ENCODE results near the gene MYL9. TPM values are rescaled to one million over a fixed set of nuclear protein-coding genes. Genes with fewer than 3 reads are reported as not detected.

MYL9 gene
- polyA plus RNA-seq, 1 donor from 2014 or later: not detected

GRCh38 chr20:36543184-36544133 lies 2.1 kb downstream of the MYL9 start:
- Histone ChIP-seq H3K9me2 (ENCODE audit: insufficient read depth, low read length) (no peaks in the 10 kb centered on the region), H3K27ac (ENCODE audit: low read length) (no peak overlapping the region), H3K27me3 (ENCODE audit: insufficient read depth, low read depth, low read length) (no peaks in the 10 kb centered on the region), H3K36me3 (ENCODE audit: insufficient read depth, low read length) (no peaks in the 10 kb centered on the region), H3K9me3 (ENCODE audit: low read length) (no peaks in the 10 kb centered on the region), H3K9ac (ENCODE audit: low read length) (no peak overlapping the region), H3K4me3 (ENCODE audit: low read length) (no peak overlapping the region), H4K20me1 (ENCODE audit: insufficient read depth) (no peaks in the 10 kb centered on the region), H3K79me2 (replicated peaks; ENCODE audit: insufficient read depth, low read length) (no peaks in the 10 kb centered on the region), H3F3A (ENCODE audit: insufficient read depth, low read length, poor library complexity, severe bottlenecking) (no peaks in the 10 kb centered on the region), H3K4me2 (ENCODE audit: low read length) (no peak overlapping the region), H2AFZ (ENCODE audit: low read depth, low read length) (no peak overlapping the region)
- no peak for TF ChIP-seq REST (IDR thresholded peaks at IDR 0.05; ENCODE audit: borderline replicate concordance)
- TF ChIP-seq POLR2AphosphoS5 (IDR thresholded peaks at IDR 0.05): no peak
- no peak for TF ChIP-seq RAD21 (conservative IDR thresholded peaks at IDR 0.05)
- TF ChIP-seq EP300 (conservative IDR thresholded peaks at IDR 0.05; ENCODE audit: poor library complexity, severe bottlenecking): no peak
- no peak for TF ChIP-seq SMC3 (conservative IDR thresholded peaks at IDR 0.05; ENCODE audit: poor library complexity)

- H3F3A ChIP-seq (ENCODE audit: insufficient read depth, low read length, poor library complexity, severe bottlenecking): no peaks in the 10 kb centered on the region
- H3K4me2 ChIP-seq (ENCODE audit: low read length): no peak overlapping the region
- H3K9me3 ChIP-seq (ENCODE audit: low read length): no peaks in the 10 kb centered on the region
- H2AFZ ChIP-seq (ENCODE audit: low read depth, low read length): no peak overlapping the region
- no peaks in the 10 kb centered on the region for H3K27me3 ChIP-seq (ENCODE audit: insufficient read depth, low read depth, low read length)
- TF ChIP-seq POLR2AphosphoS5 (IDR thresholded peaks at IDR 0.05) (no peak), CTCF (IDR thresholded peaks at IDR 0.05; ENCODE audit: poor library complexity, severe bottlenecking) (no peak), RAD21 (conservative IDR thresholded peaks at IDR 0.05) (no peak), REST (IDR thresholded peaks at IDR 0.05; ENCODE audit: borderline replicate concordance) (no peak), EP300 (conservative IDR thresholded peaks at IDR 0.05; ENCODE audit: poor library complexity, severe bottlenecking) (no peak), TAF1 (IDR thresholded peaks at IDR 0.05; ENCODE audit: low read depth) (no peak), SMC3 (conservative IDR thresholded peaks at IDR 0.05; ENCODE audit: poor library complexity) (no peak), EZH2 (IDR thresholded peaks at IDR 0.05; ENCODE audit: borderline replicate concordance, insufficient read depth, low read length, poor library complexity, severe bottlenecking) (no peak), MXI1 (conservative IDR thresholded peaks at IDR 0.05; ENCODE audit: poor library complexity, severe bottlenecking) (no peak)
- H3K27ac ChIP-seq (ENCODE audit: low read length): no peak overlapping the region
- H3K36me3 ChIP-seq (ENCODE audit: insufficient read depth, low read length): no peaks in the 10 kb centered on the region
- no peaks in the 10 kb centered on the region for H4K20me1 ChIP-seq (ENCODE audit: insufficient read depth)
- H3K4me3 ChIP-seq (ENCODE audit: low read length): no peak overlapping the region
- H3K9me2 ChIP-seq (ENCODE audit: insufficient read depth, low read length): no peaks in the 10 kb centered on the region
- no peak overlapping the region for H3K9ac ChIP-seq (ENCODE audit: low read length)
- H3K79me2 ChIP-seq (replicated peaks; ENCODE audit: insufficient read depth, low read length): no peaks in the 10 kb centered on the region
Measured at GRCh38 chr20:36544134-36545018, 3.1 kb downstream of the MYL9 start.
